HG03280 (cell line): ENCODE results near the gene ANKRD34A.

Source experiments
- ATAC-seq: cut with Tn5 transposase; IDR thresholded peaks from one replicate; pipeline ENCODE4 v1.9.1; 2021; ENCODE audit warnings: mild to moderate bottlenecking, moderate library complexity; ENCODE audit not compliant: unreplicated experiment

Gene ANKRD34A

DNA sequence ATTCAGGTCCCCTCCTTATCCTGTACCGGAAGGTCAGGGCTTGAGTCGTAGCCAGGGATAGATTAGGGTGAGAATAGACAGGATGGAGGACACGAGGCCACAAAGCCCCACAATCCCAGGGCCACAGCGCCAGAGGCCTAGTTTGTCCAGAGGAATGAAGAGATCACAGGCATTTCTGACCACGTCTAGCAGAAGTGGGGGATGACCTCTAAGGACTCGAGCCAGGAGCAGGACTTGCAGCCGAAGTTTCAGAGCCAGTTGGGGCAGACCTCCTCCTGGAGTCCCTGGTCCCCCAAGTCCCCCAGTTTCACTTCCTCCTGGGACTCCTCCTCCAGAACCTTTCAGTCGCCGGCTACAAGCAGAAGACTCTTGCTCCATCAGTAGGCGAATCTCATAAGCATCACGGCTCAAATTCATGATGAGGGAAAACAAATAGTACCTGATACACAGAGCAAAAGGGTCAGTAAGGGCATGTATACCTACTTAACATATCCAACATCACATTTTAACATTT lies 52.2 kb downstream of the ANKRD34A start:
- ATAC-seq: no peak
